NCI-H1105 treated with DMSO at 0.1 percent for 48 hours (cell line): ENCODE data around the gene SPACA6.

Experiments
- DNase-seq: peaks from one replicate; lab custom pipeline; 2025; lab: John Stamatoyannopoulos, UW

SPACA6 gene

GRCh38 chr19:51688671-51689571, 4.2 kb upstream of the SPACA6 start:
- DNase-seq = peak; percentile 84

GRCh38 chr19:51689751-51690453, 3.2 kb upstream of the SPACA6 start:
- DNase-seq = peak; percentile 17

GRCh38 chr19:51690454-51691073, 2.6 kb upstream of the SPACA6 start:
- peak; percentile 37 for DNase-seq

GRCh38 chr19:51691074-51691583, 2.0 kb upstream of the SPACA6 start:
- no peak for DNase-seq

- no peak for DNase-seq
Observed at GRCh38 chr19:51691584-51692428, 1.3 kb upstream of the SPACA6 start.

- no peak for DNase-seq
Observed at GRCh38 chr19:51692468-51692867, 662 bp upstream of the SPACA6 start.

GRCh38 chr19:51693819-51694218, 689 bp downstream of the SPACA6 start:
- no peak for DNase-seq

- DNase-seq = no peak
Observed at GRCh38 chr19:51694318-51695085, 1.4 kb downstream of the SPACA6 start.

- no peak for DNase-seq
Observed at GRCh38 chr19:51695088-51695487, 2.0 kb downstream of the SPACA6 start.

- no peak for DNase-seq
Observed at GRCh38 chr19:51695702-51696315, 2.7 kb downstream of the SPACA6 start.

- DNase-seq = no peak
Observed at GRCh38 chr19:51696606-51697005, 3.5 kb downstream of the SPACA6 start.

GRCh38 chr19:51697169-51697776, 4.1 kb downstream of the SPACA6 start:
- DNase-seq = no peak

GRCh38 chr19:51698296-51698695, 5.2 kb downstream of the SPACA6 start:
- DNase-seq = no peak

- no peak for DNase-seq
Observed at GRCh38 chr19:51699170-51699569, 6.0 kb downstream of the SPACA6 start.

- no peak for DNase-seq
Observed at GRCh38 chr19:51701468-51702100, 8.5 kb downstream of the SPACA6 start.

GRCh38 chr19:51702103-51702824, 9.1 kb downstream of the SPACA6 start:
- DNase-seq = no peak

- no peak for DNase-seq
Observed at GRCh38 chr19:51702825-51703574, 9.9 kb downstream of the SPACA6 start.
